ENCODE results near the gene KCNH4. TPM values are rescaled to one million over a fixed set of nuclear protein-coding genes. Genes with fewer than 3 reads are reported as not detected.

KCNH4 gene
- total and polyA plus RNA-seq, 2 of the 13 experiments (the other 11 are each of a cell fraction or from before 2014, with no cell fraction given), result 0.01 to 0.09 TPM

DNA sequence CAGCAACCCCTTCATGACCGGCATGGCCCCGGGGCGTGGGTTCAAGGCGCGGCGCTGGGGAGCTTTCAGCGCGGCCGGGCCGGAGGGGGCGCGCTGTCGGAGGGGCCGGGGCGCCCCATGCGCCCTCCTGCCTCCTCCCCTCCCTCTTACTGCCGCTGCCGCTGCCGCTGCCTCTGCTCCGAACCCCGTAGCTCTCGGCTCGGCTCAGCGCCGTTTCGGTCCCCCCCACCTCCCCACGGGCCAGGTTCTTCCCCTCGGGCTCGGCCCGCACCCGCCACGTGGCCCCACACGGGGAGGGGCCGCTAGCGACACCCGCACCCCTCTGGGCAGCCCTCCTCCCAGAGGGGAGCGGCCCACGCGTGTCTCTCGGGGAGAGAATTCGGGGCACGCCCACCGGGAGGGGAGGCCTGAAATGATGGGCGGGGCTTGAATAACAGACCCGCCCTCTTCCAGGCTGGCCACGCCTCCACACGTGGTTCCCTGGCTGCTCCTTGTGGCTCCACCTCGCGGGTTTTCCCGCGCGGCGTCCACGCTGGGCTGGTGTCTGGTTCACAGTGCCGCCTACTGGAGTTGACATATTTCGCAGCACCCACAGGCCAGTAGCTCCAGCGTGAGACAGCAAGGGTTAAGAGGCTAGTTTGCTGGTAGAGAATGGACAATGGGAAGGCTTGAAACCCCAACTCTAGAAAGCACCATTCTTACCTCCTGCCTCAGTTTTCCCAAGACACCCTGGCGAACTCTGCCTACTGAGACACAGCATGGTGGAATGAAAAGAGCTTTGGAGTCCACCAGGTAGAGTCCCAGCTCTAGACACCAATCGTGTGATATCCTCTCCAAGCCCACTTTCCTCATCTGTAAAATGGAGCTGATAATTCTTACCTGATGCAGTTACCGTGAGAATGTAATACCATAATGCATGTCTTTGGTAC lies at the start of gene KCNH4 (continued):
- TF ChIP-seq HOXA9 (CRISPR knock-in tag; IDR thresholded peaks at IDR 0.05; ENCODE audit: borderline replicate concordance), result 0 out of 2 replicates have a peak, but pooled peaks have one; percentile 28
- TF ChIP-seq, protein P1, sequence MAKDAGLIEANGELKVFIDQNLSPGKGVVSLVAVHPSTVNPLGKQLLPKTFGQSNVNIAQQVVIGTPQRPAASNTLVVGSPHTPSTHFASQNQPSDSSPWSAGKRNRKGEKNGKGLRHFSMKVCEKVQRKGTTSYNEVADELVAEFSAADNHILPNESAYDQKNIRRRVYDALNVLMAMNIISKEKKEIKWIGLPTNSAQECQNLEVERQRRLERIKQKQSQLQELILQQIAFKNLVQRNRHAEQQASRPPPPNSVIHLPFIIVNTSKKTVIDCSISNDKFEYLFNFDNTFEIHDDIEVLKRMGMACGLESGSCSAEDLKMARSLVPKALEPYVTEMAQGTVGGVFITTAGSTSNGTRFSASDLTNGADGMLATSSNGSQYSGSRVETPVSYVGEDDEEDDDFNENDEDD (CRISPR knock-in tag; IDR thresholded peaks at IDR 0.05; ENCODE audit: borderline replicate concordance), result peak; percentile 93
- no peak for TF ChIP-seq SUZ12 (IDR thresholded peaks at IDR 0.05; ENCODE audit: low read depth, low read length)
- TF ChIP-seq ZNF44 (CRISPR knock-in tag; IDR thresholded peaks at IDR 0.05), result peak; percentile 90; the same call in 1 of the 2 replicates
- TF ChIP-seq HNRNPUL1 (IDR thresholded peaks at IDR 0.05; ENCODE audit: low read depth, low read length), result no peak
- TF ChIP-seq, protein P2, sequence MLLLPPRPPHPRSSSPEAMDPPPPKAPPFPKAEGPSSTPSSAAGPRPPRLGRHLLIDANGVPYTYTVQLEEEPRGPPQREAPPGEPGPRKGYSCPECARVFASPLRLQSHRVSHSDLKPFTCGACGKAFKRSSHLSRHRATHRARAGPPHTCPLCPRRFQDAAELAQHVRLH (CRISPR knock-in tag; IDR thresholded peaks at IDR 0.05; ENCODE audit: borderline replicate concordance, low read depth), result peak; percentile 43; the same call in 1 of the 2 replicates
- TF ChIP-seq ZNF772 (CRISPR knock-in tag; IDR thresholded peaks at IDR 0.05), result 0 out of 2 replicates have a peak, but pooled peaks have one; percentile 43
- peak; percentile 96 for TF ChIP-seq ZNF652 (CRISPR knock-in tag; IDR thresholded peaks at IDR 0.05; ENCODE audit: borderline replicate concordance, low read depth)
- peak; percentile 41 for TF ChIP-seq XRCC5 (optimal IDR thresholded peaks at IDR 0.05; ENCODE audit: low read length)
- TF ChIP-seq ZNF431 (CRISPR knock-in tag; IDR thresholded peaks at IDR 0.05; ENCODE audit: borderline replicate concordance, low read depth), result no peak
- 0 out of 2 replicates have a peak, but pooled peaks have one; percentile 50 for TF ChIP-seq ZNF615 (CRISPR knock-in tag; IDR thresholded peaks at IDR 0.05; ENCODE audit: borderline replicate concordance)
- TF ChIP-seq, protein P3, sequence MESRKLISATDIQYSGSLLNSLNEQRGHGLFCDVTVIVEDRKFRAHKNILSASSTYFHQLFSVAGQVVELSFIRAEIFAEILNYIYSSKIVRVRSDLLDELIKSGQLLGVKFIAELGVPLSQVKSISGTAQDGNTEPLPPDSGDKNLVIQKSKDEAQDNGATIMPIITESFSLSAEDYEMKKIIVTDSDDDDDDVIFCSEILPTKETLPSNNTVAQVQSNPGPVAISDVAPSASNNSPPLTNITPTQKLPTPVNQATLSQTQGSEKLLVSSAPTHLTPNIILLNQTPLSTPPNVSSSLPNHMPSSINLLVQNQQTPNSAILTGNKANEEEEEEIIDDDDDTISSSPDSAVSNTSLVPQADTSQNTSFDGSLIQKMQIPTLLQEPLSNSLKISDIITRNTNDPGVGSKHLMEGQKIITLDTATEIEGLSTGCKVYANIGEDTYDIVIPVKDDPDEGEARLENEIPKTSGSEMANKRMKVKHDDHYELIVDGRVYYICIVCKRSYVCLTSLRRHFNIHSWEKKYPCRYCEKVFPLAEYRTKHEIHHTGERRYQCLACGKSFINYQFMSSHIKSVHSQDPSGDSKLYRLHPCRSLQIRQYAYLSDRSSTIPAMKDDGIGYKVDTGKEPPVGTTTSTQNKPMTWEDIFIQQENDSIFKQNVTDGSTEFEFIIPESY (CRISPR knock-in tag; IDR thresholded peaks at IDR 0.05), result 0 out of 2 replicates have a peak, but pooled peaks have one; percentile 30
- TF ChIP-seq KDM2A (CRISPR knock-in tag; IDR thresholded peaks at IDR 0.05; ENCODE audit: borderline replicate concordance, low read depth), result 0 out of 2 replicates have a peak, but pooled peaks have one; percentile 19
- TF ChIP-seq, protein P4, sequence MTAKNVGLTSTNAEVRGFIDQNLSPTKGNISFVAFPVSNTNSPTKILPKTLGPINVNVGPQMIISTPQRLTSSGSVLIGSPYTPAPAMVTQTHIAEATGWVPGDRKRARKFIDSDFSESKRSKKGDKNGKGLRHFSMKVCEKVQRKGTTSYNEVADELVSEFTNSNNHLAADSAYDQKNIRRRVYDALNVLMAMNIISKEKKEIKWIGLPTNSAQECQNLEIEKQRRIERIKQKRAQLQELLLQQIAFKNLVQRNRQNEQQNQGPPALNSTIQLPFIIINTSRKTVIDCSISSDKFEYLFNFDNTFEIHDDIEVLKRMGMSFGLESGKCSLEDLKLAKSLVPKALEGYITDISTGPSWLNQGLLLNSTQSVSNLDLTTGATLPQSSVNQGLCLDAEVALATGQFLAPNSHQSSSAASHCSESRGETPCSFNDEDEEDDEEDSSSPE (CRISPR knock-in tag; IDR thresholded peaks at IDR 0.05), result peak; percentile 91
- peak; percentile 60; the same call in 1 of the 2 replicates for TF ChIP-seq MTA1 (CRISPR knock-in tag; IDR thresholded peaks at IDR 0.05; ENCODE audit: borderline replicate concordance)
- TF ChIP-seq, protein P5, sequence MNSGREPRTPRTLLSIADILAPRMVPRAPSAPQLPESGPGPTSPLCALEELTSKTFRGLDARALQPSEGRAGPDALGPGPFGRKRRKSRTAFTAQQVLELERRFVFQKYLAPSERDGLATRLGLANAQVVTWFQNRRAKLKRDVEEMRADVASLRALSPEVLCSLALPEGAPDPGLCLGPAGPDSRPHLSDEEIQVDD (CRISPR knock-in tag; IDR thresholded peaks at IDR 0.05; ENCODE audit: borderline replicate concordance), result 0 out of 2 replicates have a peak, but pooled peaks have one; percentile 27
- TF ChIP-seq GABPB1 (CRISPR knock-in tag; IDR thresholded peaks at IDR 0.05), result peak; percentile 14; the same call in 1 of the 2 replicates
- no peak for TF ChIP-seq FOSL1 (CRISPR knock-in tag; IDR thresholded peaks at IDR 0.05; ENCODE audit: borderline replicate concordance)

Data from HepG2 (cell line).